ENCODE results near the gene FRMD8.

Gene FRMD8

GRCh38 chr11:65414776-65415498 lies 28.5 kb downstream of the FRMD8 start:
- no peak for DNase-seq (ENCODE audit: low read depth in 1 of 2, low spot score in 1 of 2)
- in situ Hi-C loops (cut with HindIII; ENCODE audit: low pct_unique_long_range_greater_than_20kb, low sequenced_read_pairs), result no loop called here
- no peak for TF ChIP-seq JUND (IDR thresholded peaks at IDR 0.05; ENCODE audit: low read depth)

DNA sequence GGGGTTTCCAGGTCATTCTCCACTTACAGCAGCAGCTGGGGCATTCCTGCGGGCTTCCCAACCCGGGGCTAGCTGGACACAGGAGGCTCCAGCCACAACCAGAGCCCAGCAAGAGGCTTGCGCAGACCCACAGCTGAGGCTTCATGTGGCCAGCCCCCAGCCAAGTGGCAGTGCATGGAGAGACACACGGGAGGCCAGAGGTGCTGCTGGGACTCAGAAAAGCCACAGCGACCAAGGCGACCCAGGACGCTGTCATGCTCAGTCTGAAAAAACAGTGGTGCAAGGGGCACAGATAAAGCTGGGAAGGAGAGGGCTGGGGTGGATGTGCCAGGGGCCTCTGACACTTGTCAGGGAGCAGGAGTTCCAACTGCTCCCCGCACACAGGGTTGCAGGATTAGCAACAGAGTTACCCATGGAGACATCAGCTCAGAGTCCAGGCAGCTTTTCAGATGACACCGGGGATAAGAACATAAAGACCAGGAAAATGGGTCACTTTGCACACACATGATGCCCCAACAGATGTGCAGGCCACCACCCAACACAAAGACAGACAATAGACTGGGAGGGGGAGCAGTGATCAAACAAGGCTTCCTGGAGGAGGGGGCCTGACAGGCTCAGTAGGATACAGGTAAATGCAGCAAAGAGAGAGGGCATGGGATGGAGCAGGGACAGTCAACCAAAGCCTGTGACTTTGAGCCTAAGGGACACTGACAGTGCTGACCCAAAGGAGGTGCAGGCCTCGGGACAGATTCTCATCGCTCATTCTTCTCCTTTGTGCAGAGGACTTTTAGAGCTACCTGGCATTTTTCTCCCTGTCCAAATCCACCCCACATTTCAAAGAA lies 29.3 kb downstream of the FRMD8 start:
- in situ Hi-C loops (cut with HindIII; ENCODE audit: low pct_unique_long_range_greater_than_20kb, low sequenced_read_pairs), result no loop called here
- no peak for DNase-seq (ENCODE audit: low read depth in 1 of 2, low spot score in 1 of 2)
- TF ChIP-seq JUND (IDR thresholded peaks at IDR 0.05; ENCODE audit: low read depth), result no peak

DNA sequence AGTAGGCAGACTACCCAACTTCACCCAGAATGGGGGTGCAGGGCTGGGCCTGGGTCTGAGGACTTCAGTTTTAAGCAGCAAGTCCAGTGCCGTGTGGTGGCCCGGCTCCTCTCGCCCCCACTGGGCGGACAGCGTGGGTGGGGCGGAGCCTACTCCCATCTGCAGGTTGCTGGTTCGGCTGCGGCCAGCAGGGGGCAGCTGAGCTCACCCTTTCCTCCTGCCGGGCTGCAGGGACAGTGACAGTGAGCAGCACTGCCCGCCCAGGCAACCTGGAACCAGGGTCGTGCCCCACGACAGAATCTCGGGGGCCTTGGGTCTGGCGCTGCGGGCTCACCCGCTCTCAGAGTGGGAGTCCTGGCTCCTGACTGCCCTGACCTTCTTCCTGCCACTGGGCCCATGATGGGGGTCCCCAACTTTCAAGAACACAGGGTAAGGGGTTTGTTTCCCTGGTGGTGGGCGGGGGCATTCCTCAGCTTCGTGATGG lies 29.9 kb downstream of the FRMD8 start:
- TF ChIP-seq JUND (IDR thresholded peaks at IDR 0.05; ENCODE audit: low read depth), result no peak
- in situ Hi-C loops (cut with HindIII; ENCODE audit: low pct_unique_long_range_greater_than_20kb, low sequenced_read_pairs), result no loop called here
- peak; percentile 93 to 97 for DNase-seq (ENCODE audit: low read depth in 1 of 2, low spot score in 1 of 2)

- peak in 1 of 2 experiments; percentile 62 for DNase-seq (ENCODE audit: low read depth in 1 of 2, low spot score in 1 of 2)
- in situ Hi-C loops (cut with HindIII; ENCODE audit: low pct_unique_long_range_greater_than_20kb, low sequenced_read_pairs), result no loop called here
- TF ChIP-seq JUND (IDR thresholded peaks at IDR 0.05; ENCODE audit: low read depth), result no peak
Observed at GRCh38 chr11:65416841-65417701, 30.6 kb downstream of the FRMD8 start.

- no peak for TF ChIP-seq JUND (IDR thresholded peaks at IDR 0.05; ENCODE audit: low read depth)
- no peak for DNase-seq (ENCODE audit: low read depth in 1 of 2, low spot score in 1 of 2)
- in situ Hi-C loops (cut with HindIII; ENCODE audit: low pct_unique_long_range_greater_than_20kb, low sequenced_read_pairs), result no loop called here
Observed at GRCh38 chr11:65417702-65418430, 31.4 kb downstream of the FRMD8 start.

GRCh38 chr11:65418431-65418680 lies 31.9 kb downstream of the FRMD8 start:
- TF ChIP-seq JUND (IDR thresholded peaks at IDR 0.05; ENCODE audit: low read depth), result no peak
- peak in 1 of 2 experiments; percentile 85 for DNase-seq (ENCODE audit: low read depth in 1 of 2, low spot score in 1 of 2)
- in situ Hi-C loops (cut with HindIII; ENCODE audit: low pct_unique_long_range_greater_than_20kb, low sequenced_read_pairs), result no loop called here

DNA sequence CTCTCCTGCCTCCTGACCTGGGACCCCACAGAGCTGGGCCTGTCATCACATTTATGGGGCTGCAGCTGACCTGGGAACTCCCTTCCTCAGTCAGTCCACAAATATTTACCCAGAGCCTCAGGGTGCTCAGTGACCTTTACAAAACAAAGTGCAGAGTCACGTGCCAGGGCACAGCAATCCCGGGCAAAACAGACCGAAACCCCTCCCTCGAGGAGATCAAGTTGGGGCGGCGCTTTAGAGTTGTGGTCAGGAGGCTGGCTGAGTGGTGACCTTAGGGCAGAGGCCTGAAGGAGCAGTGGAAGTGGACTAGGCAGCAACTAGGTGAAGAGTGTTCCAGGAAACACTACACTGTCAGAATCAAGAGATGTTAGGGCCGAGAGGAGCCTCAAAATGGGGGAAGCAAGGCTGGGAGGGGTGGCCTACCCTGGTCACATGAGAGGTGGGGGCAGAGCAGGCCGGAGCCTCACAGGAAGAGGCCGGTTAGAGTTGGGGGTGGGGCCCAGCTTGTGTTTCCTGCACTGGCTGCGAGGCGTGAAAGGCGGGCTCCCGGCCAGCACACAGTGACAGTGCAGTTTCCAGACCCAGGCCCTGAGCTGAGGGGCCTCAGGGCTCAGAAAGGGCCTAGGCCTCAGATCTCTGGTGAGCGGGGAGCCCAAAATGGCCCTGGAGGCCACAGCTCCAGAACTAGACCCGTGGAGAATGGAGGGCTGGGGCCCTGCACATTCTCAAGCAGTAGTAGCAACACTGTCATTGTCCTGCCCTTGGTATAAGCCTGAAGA lies 32.4 kb downstream of the FRMD8 start:
- no peak for TF ChIP-seq JUND (IDR thresholded peaks at IDR 0.05; ENCODE audit: low read depth)
- peak; percentile 95 to 100 for DNase-seq (ENCODE audit: low read depth in 1 of 2, low spot score in 1 of 2)
- in situ Hi-C loops (cut with HindIII; ENCODE audit: low pct_unique_long_range_greater_than_20kb, low sequenced_read_pairs), result no loop called here

GRCh38 chr11:65419460-65419771 lies 33.0 kb downstream of the FRMD8 start:
- no peak for DNase-seq (ENCODE audit: low read depth in 1 of 2, low spot score in 1 of 2)
- in situ Hi-C loops (cut with HindIII; ENCODE audit: low pct_unique_long_range_greater_than_20kb, low sequenced_read_pairs), result no loop called here
- TF ChIP-seq JUND (IDR thresholded peaks at IDR 0.05; ENCODE audit: low read depth), result no peak

- in situ Hi-C loops (cut with HindIII; ENCODE audit: low pct_unique_long_range_greater_than_20kb, low sequenced_read_pairs), result no loop called here
- DNase-seq (ENCODE audit: low read depth in 1 of 2, low spot score in 1 of 2), result peak; percentile 81 to 98
- TF ChIP-seq JUND (IDR thresholded peaks at IDR 0.05; ENCODE audit: low read depth), result no peak
Observed at GRCh38 chr11:65419772-65420481, 33.5 kb downstream of the FRMD8 start.

- in situ Hi-C loops (cut with HindIII; ENCODE audit: low pct_unique_long_range_greater_than_20kb, low sequenced_read_pairs), result no loop called here
Observed at GRCh38 chr11:65420506-65420905, 34.1 kb downstream of the FRMD8 start.

More at GRCh38 chr11:65420506-65420905, 34.1 kb downstream of the FRMD8 start:
- DNase-seq (ENCODE audit: low read depth in 1 of 2, low spot score in 1 of 2), result no peak
- no peak for TF ChIP-seq JUND (IDR thresholded peaks at IDR 0.05; ENCODE audit: low read depth)

All from T47D (cell line).